Cardiac muscle cell (in vitro differentiated cells and primary cell): ENCODE results near the gene SKP2. TPM values are rescaled to one million over a fixed set of nuclear protein-coding genes. Genes with fewer than 3 reads are reported as not detected.
"Not testable (repeated sequence)": the region's sequence is repeated elsewhere in the genome, so short reads cannot be mapped to it uniquely, and the experiment has no call there.

Experiments used
- DNase-seq, 2 donors: peaks; one replicate each; pipeline versions ENCODE4 v3.0.0 to v3.0.0-alpha.2; 2010 to 2017; ENCODE audit warnings: low read depth in 1 of 2, low spot score in 1 of 2
- H3K27ac ChIP-seq: fragments of 200-600 bp; sonication (generic); 2 replicates; pipeline ENCODE4 v1.5.1; 2016
- H3K27me3 ChIP-seq: fragments of 200-600 bp; sonication (generic); 2 replicates; pipeline ENCODE4 v1.6.0; 2016; ENCODE audit warnings: control low read depth
- H3K36me3 ChIP-seq: fragments of 200-600 bp; sonication (generic); 2 replicates; pipeline ENCODE4 v1.5.1; 2016; ENCODE audit warnings: control low read depth
- H3K4me1 ChIP-seq: fragments of 200-600 bp; sonication (generic); 2 replicates; pipeline ENCODE4 v1.8.1; 2017; ENCODE audit warnings: low read depth, mild to moderate bottlenecking, mixed run types
- H3K4me3 ChIP-seq: fragments of 200-600 bp; sonication (generic); 2 replicates; pipeline ENCODE4 v1.5.1; 2016; ENCODE audit warnings: mild to moderate bottlenecking
- H3K9me3 ChIP-seq: fragments of 200-600 bp; sonication (generic); 2 replicates; pipeline ENCODE4 v1.5.1; 2017; ENCODE audit warnings: low read depth, mild to moderate bottlenecking, control low read depth
- polyA plus RNA-seq: library from polyadenylated mRNA; unstranded; fragments of >200 nt; fragmentation: Nextera tagmentation; extraction: Ambion mirVana; gene quantifications from 2 replicates; pipeline ENCODE4 v1.2.1, GENCODE V29; 2016
- total RNA-seq: library from RNA; depleted of rRNA; stranded (reverse); fragments of >200 nt; gene quantifications from 2 replicates; pipeline ENCODE4 v1.2.3, GENCODE V29; 2016
- TF ChIP-seq, protein P1 (sequence below): IDR thresholded peaks from 2 replicates; pipeline ENCODE4 v1.5.1; 2012; ENCODE audit warnings: low read depth, mild to moderate bottlenecking, low read length

Gene SKP2
- total and polyA plus RNA-seq, 2 experiments from 2014 or later, result 30.3 to 36.1 TPM

DNA sequence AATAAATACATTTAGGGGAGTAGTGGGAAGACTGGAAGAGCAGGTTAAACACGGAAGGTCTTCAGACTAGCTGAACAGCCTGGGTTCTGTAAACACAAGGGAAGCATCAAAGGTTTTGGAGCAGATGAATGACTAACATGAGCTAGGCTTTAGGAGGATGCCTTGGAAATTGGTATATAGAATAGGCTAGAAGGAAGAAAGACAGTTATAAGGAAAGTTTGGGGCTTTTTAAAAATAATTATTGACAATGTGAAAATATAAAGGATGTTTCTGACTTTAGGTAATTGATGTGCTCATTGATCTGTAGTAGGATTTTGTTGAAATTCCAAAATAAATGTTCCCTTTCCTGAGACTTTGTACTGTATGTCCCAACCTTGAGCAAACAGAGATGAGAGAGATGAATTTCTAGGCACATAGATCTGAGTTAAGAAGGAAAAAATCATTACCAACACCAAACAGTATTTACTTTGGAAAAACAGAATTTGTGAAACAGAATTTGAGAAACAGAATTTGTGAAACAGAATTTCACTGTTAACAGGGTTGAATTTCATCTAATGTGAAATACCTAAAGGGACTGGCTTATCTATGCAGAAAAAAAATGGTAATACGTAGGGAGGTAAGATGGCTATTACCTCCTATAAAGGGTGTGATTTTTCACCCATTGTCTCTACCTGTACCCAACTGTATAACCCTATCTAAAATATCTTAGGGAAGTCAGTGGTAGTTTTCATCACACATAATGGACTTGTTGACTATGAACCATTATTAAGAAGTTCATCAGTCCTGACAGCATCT lies 28.8 kb downstream of the SKP2 start:
- no peak for DNase-seq
- Histone ChIP-seq H3K27me3 (no peaks in the 10 kb centered on the region), H3K36me3 (peaks cover 53% of the 10 kb centered on the region), H3K4me3 (no peak overlapping the region), H3K9me3 (no peaks in the 10 kb centered on the region), H3K27ac (no peak overlapping the region), H3K4me1 (no peaks in the 10 kb centered on the region)
- TF ChIP-seq, protein P1, sequence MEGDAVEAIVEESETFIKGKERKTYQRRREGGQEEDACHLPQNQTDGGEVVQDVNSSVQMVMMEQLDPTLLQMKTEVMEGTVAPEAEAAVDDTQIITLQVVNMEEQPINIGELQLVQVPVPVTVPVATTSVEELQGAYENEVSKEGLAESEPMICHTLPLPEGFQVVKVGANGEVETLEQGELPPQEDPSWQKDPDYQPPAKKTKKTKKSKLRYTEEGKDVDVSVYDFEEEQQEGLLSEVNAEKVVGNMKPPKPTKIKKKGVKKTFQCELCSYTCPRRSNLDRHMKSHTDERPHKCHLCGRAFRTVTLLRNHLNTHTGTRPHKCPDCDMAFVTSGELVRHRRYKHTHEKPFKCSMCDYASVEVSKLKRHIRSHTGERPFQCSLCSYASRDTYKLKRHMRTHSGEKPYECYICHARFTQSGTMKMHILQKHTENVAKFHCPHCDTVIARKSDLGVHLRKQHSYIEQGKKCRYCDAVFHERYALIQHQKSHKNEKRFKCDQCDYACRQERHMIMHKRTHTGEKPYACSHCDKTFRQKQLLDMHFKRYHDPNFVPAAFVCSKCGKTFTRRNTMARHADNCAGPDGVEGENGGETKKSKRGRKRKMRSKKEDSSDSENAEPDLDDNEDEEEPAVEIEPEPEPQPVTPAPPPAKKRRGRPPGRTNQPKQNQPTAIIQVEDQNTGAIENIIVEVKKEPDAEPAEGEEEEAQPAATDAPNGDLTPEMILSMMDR, result no peak

DNA sequence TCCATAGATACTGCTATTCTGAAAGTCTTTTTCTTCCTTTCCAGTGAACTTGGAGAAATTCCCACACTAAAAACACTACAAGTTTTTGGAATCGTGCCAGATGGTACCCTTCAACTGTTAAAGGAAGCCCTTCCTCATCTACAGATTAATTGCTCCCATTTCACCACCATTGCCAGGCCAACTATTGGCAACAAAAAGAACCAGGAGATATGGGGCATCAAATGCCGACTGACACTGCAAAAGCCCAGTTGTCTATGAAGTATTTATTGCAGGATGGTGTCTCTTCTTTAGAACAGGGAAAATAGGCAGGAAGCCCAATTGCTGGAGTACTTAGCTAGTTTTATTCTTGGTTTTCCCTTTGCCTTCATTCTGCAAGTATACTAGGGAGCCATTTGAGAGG lies 29.9 kb downstream of the SKP2 start:
- H3K36me3 ChIP-seq, result peaks cover 48% of the 10 kb centered on the region
- no peak overlapping the region for H3K4me3 ChIP-seq
- no peak overlapping the region for H3K27ac ChIP-seq
- no peaks in the 10 kb centered on the region for H3K9me3 ChIP-seq
- H3K4me1 ChIP-seq, result no peaks in the 10 kb centered on the region
- no peak for DNase-seq
- no peaks in the 10 kb centered on the region for H3K27me3 ChIP-seq
- TF ChIP-seq, protein P1, result no peak

DNA sequence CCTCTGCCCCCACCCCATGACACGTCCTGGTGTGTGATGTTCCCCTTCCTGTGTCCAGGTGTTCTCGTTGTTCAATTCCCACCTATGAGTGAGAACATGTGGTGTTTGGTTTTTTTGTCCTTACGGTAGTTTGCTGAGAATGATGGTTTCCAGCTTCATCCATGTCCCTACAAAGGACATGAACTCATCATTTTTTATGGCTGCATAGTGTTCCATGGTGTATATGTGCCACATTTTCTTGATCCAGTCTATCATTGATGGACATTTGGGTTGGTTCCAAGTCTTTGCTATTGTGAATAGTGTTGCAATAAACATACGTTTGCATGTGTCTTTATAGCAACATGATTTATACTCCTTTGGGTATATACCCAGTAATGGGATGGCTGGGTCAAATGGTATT lies 32.5 kb downstream of the SKP2 start:
- not testable (repeated sequence) for H3K4me1 ChIP-seq, H3K27ac ChIP-seq, H3K4me3 ChIP-seq, DNase-seq, H3K27me3 ChIP-seq, H3K9me3 ChIP-seq
- H3K36me3 ChIP-seq, result peaks cover 31% of the 10 kb centered on the region

DNA sequence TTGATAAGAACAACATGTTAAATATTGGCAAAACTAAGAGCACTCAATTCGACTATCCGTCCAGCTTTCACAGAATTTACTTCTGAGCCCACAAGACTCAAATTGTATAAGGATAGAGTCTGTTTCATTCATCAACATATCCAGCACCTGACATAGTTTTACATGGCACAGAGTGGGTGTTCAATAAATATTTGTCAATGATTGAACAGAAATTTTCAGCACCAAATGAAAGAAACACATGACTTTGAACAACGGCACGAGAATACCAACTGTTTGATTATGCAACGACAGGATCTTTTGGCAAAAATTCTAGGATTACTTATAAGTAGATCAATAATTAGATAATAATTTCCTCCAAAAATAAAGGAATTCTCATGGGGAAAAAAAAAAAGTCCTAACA lies 41.8 kb downstream of the SKP2 start:
- no peak for DNase-seq
- TF ChIP-seq, protein P1, result no peak
- Histone ChIP-seq H3K9me3 (no peaks in the 10 kb centered on the region), H3K4me3 (no peak overlapping the region), H3K27ac (no peak overlapping the region), H3K27me3 (no peaks in the 10 kb centered on the region), H3K36me3 (peaks cover 53% of the 10 kb centered on the region), H3K4me1 (no peaks in the 10 kb centered on the region)

DNA sequence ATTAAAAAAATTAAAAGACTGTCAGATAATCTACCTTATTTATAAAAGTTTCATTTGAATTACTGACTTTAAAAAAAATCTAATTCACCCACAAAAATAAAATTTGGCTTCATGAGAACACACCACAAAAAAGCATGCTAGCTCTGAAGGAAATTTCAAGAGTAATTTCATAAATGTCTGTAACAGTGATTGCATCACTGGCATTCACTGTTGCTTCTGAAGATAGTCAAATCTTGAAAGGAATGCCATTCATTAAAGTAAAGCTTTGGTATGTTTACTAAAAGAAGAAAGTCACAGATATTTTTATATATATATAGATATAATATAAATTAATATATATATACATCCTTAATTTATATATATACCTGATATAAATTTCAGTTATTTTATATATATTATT lies 46.4 kb downstream of the SKP2 start:
- TF ChIP-seq, protein P1, result no peak
- DNase-seq, result peak in 1 of 2 donors; percentile 62
- H3K36me3 ChIP-seq, result peaks cover 57% of the 10 kb centered on the region
- no peak overlapping the region for H3K27ac ChIP-seq
- H3K4me3 ChIP-seq, result no peak overlapping the region
- H3K4me1 ChIP-seq, result peaks cover 10% of the 10 kb centered on the region
- no peaks in the 10 kb centered on the region for H3K27me3 ChIP-seq
- no peaks in the 10 kb centered on the region for H3K9me3 ChIP-seq

DNA sequence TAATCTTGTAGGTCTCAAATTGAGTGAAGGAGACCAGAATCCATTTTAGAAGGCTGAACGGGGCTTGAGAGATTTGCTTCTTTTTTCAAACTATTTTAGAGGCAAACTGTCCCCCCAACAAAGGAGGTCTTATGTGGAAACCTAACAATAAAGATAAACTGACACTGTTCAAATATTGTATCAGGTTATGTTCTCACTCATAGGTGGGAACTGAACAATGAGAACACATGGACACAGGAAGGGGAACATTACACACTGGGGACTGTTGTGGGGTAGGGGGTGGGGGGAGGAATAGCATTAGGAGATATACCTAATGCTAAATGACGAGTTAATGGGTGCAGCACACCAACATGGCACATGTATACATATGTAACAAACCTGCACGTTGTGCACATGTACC lies 46.9 kb downstream of the SKP2 start:
- H3K4me3 ChIP-seq, DNase-seq, H3K27ac ChIP-seq, H3K9me3 ChIP-seq, H3K27me3 ChIP-seq: not testable (repeated sequence)
- peaks cover 11% of the 10 kb centered on the region for H3K4me1 ChIP-seq
- H3K36me3 ChIP-seq, result peaks cover 54% of the 10 kb centered on the region
